Activated CD4-positive, alpha-beta T cell treated with anti-CD3 and anti-CD28 coated beads, Interleukin-2, Interleukin-6, amounts not matched to agents 100 ng/mL and 50 ng/mL, durations not matched to agents 16 hours and 8 hours (primary cell): Measurements from ENCODE around the gene RPRD2.
"Not testable (repeated sequence)": the region's sequence is repeated elsewhere in the genome, so short reads cannot be mapped to it uniquely, and the experiment has no call there.

Experiments
- DNase-seq: peaks from one replicate; pipeline ENCODE4 v3.0.0-alpha.2; 2020

RPRD2 gene

GRCh38 chr1:150363426-150364230, at the start of gene RPRD2:
RPRD2 (plus strand) TSS chr1:150364147; CDS start chr1:150364715, 568 bp downstream.
- peak; percentile 100 for DNase-seq

GRCh38 chr1:150314691-150315090, 49.3 kb upstream of the RPRD2 start:
- DNase-seq = not testable (repeated sequence)

GRCh38 chr1:150320667-150320978, 43.3 kb upstream of the RPRD2 start:
- DNase-seq = no peak

GRCh38 chr1:150321826-150322166, 42.2 kb upstream of the RPRD2 start:
- peak; percentile 2 for DNase-seq

GRCh38 chr1:150322310-150322709, 41.6 kb upstream of the RPRD2 start:
- DNase-seq = peak; percentile 65

GRCh38 chr1:150332651-150333290, 31.2 kb upstream of the RPRD2 start:
- no peak for DNase-seq

GRCh38 chr1:150346316-150346715, 17.6 kb upstream of the RPRD2 start:
- no peak for DNase-seq

- no peak for DNase-seq
Measured at GRCh38 chr1:150352866-150353265, 11.1 kb upstream of the RPRD2 start.

GRCh38 chr1:150362721-150363425, 1.1 kb upstream of the RPRD2 start:
- DNase-seq = no peak

- peak; percentile 85 for DNase-seq
Measured at GRCh38 chr1:150364231-150365003, 470 bp downstream of the RPRD2 start.

GRCh38 chr1:150365941-150366340, 2.0 kb downstream of the RPRD2 start:
- DNase-seq = peak; percentile 37

GRCh38 chr1:150366416-150367296, 2.7 kb downstream of the RPRD2 start:
- DNase-seq = peak; percentile 23

GRCh38 chr1:150371110-150371509, 7.2 kb downstream of the RPRD2 start:
- DNase-seq = no peak

- DNase-seq = no peak
Measured at GRCh38 chr1:150372580-150372979, 8.6 kb downstream of the RPRD2 start.

- no peak for DNase-seq
Measured at GRCh38 chr1:150376110-150376509, 12.2 kb downstream of the RPRD2 start.

GRCh38 chr1:150383631-150384324, 19.8 kb downstream of the RPRD2 start:
- DNase-seq = no peak

- DNase-seq = no peak
Measured at GRCh38 chr1:150385537-150386445, 21.8 kb downstream of the RPRD2 start.

GRCh38 chr1:150386592-150386991, 22.6 kb downstream of the RPRD2 start:
- no peak for DNase-seq

- DNase-seq = no peak
Measured at GRCh38 chr1:150387200-150387599, 23.3 kb downstream of the RPRD2 start.

GRCh38 chr1:150388241-150388640, 24.3 kb downstream of the RPRD2 start:
- DNase-seq = no peak
